Measurements from ENCODE around the gene PPP6R2. TPM values are rescaled to one million over a fixed set of nuclear protein-coding genes. Genes with fewer than 3 reads are reported as not detected.
"Not testable (repeated sequence)": the region's sequence is repeated elsewhere in the genome, so short reads cannot be mapped to it uniquely, and the experiment has no call there.

Gene PPP6R2
- total RNA-seq, 1 experiment from 2014 or later, result 31.4 TPM

DNA sequence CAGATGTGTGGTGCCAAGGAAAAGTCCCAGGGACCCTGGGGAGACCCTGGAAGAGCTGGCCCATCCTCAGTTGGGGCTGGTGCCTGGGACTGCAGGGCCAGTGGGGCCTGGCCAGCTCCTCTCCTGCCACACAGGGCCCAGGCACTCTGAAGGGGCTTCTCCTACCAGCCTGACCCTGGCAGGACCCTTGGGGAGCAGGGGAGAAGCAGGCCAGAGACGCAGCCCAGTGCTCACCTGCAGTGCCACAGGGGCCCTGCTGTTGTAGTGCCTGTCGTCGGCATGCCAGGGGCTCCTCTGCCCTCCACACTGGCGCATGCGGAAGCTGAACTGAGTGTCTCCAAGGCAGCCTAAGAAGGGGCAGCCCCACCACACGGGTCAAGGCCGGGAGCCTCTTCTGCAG is 25.5 kb upstream of the PPP6R2 start:
- no peak for DNase-seq (ENCODE audit: low read depth)

DNA sequence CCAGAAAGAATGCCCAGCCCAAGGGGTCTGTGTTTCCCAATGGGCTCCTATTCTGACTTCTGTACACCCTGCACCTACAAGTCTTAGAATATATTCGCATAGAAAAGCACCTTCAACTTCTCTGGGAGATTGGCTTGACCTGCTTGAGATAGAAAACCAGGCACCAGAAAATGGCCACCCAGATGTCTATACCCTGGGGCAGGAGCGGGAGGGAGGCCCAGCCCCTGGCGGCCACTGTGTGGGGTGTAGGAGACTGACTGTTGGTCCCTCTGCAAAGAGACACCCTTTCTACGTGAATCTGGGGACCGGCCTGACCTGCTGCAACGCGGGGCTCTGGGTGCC is 24.8 kb upstream of the PPP6R2 start:
- DNase-seq (ENCODE audit: low read depth), result no peak

DNA sequence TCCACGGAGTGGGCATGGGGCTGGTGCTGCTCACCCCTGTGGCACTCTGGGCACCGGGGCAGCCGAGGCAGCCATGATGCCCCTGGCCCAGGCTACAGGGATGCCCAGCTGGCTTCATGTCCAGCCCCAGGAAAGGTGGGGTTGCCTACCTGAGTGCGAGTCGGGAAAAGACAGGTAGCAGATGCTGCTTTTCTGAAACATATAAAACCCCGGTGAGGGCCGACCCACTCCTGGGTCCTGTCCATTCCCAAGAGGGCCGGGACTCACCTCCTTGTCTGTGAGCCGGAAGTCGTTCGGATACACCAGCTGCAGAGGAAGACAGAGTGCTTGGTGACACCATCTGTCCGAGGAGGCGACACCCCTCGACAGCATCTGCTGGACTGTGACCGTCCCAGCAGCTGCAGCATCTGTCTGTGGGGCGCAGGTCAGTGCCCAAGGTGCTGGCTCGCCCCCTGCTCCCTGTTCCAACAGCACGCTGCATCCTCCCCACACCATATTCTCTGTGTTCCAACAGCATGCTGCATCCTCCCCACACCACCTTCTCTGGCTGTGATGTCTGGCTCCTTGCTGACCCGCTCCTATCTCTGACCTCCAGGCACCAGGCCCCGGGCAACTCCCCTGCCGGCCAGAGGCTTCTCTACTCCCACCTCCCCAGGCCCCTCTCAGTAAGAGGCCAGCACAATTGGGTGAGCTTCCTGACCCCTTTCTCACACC is 24.3 kb upstream of the PPP6R2 start:
- no peak for DNase-seq (ENCODE audit: low read depth)

DNA sequence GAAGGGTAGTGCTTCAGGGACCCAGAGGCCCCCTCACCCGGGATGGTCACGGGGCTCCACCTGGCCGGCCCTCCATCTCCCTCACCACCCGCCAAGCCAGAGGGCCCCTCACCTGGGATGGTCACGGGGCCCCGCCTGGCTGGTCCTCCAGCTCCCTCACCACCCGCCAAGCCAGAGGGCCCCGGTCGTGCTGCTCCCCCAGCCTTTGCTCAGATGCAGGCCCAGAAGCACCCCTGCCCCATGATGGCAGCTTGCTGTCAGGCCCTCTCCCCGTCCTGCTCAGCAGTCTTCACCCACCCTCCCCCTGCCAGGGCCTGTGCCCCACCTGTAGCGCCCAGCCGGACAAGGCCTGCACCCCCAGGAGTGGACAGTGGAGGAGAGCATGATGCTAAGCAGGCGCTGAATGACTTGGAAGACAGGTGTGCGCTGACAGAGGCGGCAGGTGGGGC is 23.6 kb upstream of the PPP6R2 start:
- DNase-seq (ENCODE audit: low read depth), result no peak

DNA sequence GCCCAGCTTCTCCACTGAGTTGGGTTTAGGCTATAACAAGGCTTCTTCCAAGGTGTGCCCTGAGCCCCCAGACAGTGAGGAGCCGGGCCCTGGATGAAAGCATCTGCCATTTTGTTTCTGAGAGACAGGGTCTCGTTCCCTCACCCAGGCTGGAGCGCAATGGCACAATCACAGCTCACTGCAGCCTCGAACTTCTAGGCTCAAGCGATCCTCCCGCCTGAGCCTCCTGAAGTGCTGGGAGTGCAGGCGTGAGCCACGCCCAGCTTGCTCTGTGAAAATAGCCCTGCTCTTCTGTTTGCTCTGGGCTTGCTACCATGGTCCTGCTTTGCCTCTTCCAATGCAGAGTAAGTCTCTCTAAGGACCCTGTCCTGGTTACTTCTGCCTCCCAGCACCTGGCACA is 23.0 kb upstream of the PPP6R2 start:
- DNase-seq (ENCODE audit: low read depth), result no peak

DNA sequence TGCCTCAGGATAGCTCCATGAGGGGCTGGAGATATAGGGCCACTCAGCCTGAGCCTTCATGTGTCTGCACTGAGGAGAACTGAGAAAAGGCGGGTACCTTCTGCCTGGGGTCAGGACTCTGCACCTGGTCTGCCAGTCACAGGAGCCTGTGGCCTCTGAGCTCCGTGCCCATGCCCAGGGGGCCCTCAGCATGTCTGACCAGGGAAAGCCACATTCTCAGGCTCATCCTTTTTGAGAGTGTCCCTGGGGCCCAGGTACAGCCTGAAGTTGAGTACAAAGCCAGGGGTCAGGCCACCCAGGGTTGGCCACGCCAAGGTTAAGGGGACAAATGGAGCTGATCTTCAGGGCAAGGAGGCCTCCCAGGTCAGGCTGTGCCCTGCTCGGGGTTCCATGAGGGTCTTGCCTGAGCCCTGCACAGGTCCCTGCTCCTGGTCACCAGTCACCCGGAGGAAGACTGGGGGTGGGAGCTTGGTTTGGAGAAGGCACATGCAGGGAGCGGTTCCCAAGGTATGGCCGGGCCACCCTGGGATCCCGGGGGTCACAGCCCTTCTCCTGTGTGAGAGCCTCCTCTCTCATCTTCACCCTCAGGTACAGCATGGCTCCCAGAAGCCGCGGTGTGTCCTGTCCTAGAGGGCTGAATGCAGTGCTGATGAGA is 22.3 kb upstream of the PPP6R2 start:
- DNase-seq (ENCODE audit: low read depth), result no peak

DNA sequence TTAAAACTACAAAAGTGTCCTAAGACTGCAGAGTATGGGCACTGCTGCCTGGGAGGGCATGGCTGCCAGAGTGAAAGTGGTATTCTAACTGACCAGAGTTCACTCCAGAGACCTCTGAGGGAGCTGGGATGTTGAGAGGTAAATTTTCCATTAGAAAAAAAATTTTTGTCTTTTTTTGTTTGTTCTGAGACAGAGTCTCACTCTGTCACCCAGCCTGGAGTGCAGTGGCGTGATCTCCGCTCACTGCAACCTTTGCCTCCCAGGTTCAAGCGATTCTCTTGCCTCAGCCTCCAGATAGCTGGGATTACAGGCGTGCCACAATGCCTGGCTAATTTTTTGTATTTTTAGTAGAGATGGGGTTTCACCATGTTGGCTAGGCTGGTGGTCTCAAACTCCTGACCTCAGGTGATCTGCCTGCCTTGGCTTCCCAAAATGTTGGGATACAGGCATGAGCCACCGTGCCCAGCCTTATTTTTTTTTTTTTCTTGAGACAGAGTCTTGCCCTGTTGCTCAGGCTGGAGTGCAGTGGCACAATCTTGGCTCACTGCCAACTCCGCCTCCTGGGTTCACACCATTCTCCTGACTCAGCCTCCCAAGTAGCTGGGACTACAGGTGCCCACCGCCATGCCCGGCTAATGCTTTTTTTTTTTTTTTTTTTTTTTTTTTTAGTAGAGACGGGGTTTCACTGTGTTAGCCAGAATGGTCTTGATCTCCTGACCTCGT is 20.6 kb upstream of the PPP6R2 start:
- not testable (repeated sequence) for DNase-seq (ENCODE audit: low read depth)

DNA sequence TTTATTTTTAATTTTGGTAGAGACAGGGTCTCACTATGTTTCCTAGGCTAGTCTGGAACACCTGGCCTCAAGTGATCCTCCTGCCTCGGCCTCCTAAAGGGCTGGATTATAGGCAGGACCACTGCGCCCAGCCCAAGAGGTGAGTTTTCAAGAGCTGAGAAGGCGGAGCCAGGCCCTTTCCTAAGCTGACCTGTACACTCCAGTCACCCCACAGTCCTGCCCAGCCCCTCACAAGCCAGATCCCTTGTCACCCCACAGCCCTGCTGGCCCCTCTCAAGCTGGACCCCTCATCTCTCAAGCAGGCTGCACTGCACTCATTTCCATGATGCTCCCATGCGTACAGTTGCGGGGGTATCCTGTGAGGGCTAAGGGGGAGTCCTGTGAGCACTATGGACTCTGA is 19.2 kb upstream of the PPP6R2 start:
- DNase-seq (ENCODE audit: low read depth), result no peak

DNA sequence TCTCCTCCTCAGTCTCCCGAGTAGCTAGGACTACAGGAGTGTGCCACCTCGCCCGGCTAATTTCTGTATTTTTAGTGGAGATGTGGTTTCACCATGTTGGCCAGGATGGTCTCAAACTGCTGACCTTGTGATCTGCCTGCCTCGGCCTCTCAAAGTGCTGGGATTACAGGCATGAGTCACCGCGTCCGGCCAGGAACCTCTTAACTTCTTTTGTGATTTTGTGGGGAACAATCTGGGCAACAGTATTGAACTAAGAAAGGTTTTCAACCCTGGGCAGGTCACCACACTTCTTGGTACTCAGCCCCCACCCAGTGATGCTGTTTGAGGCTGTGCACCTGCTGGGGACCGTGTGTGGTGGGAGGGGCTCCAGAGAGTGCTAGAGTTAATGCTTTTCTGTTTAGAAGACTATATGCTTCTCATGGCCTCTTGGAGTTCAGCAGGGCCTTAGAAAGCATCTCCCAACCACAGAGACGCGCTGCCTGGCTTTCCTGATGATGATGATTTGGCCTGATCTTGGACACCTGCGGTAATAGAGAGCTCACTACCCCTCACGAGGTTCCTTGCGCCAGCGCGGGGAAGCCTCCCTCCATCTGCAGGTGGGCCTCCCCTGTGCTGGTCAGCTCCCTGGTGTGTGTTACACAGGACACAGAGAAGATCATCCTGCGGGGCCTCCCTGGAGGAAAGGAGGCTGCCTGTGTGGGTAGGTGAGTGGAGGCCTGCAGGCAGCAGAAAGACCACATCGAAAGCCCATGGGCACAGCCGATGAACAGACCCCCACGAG is 17.5 kb upstream of the PPP6R2 start:
- DNase-seq (ENCODE audit: low read depth), result no peak

DNA sequence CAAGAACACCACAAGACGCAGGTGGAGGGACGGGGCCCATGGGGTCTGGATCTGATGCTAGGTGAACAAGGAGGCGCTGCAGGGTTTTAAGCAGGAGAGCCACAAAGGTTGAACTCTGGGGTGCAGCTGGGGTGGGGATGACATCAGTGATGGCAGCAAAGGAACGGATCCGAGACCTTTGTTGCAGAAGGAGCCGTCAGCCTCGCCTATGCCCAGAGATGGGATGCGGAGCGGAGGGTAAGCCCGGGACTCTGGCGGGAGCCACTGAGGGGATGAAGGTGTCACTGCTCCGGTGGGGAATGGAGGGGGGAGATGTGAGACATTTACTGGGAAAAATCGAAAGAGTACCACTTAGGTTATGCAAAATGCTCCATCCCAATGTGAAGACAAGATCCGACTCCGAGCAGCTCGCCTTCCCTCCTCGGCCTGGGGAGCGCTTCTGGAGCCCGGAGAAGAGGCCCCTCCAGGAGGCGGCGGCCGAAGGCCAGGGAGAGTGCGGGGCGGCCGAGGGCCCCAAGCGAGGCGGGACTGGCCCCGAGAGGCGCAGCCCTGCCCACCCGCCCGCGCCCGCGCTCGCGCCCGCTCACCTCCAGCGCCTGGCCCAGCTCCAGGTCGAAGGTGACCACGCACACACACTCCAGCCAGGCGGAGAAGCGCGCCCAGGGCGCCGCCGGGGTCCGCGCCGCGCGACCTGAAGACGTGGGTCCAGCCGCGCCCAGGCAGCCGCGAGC is 16.7 kb upstream of the PPP6R2 start:
- DNase-seq (ENCODE audit: low read depth), result no peak

DNA sequence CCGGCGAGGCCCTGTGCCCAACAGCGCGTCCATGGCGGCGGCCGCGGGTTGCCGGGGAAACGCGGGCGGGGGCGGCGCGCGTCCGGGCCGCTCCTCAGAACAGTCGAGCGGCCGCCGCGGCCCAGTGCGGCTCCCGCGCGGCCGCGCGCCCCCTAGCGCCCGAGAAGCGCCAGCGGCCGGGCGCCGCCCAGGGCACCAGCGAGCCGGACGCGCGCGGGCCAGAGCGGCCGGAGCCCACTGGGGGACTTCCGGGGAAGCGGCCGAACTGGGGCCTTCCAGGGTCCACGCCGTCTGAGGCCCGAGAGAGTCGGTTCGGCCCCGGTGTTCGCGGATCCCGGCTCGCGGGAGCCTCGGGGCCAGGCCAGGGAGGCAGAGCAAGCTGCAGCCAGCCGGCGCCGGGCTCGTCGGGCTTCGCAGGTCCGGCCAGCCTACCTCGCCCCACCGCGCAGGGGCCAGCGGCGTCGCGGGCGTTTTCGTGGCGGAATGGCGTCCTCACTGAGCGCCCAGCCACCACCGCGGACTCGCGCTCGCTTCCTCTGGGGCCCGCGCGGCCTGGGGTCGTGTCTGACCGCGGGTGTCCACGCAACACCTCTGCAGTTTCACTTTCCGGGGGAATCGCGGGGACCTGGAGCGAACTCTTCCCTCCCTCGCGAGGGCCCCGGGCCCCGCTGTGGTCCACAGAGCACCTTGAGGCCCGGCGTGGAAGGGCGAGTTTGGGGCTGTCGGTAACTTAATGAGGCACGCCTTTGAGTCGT is 16.0 kb upstream of the PPP6R2 start, which contains the start of gene DENND6B:
Gene DENND6B (minus strand): TSS at position 57 of the 755 bp plus-strand sequence. CDS start 24 bp downstream, at position 33.
- DNase-seq (ENCODE audit: low read depth), result peak; percentile 70

DNA sequence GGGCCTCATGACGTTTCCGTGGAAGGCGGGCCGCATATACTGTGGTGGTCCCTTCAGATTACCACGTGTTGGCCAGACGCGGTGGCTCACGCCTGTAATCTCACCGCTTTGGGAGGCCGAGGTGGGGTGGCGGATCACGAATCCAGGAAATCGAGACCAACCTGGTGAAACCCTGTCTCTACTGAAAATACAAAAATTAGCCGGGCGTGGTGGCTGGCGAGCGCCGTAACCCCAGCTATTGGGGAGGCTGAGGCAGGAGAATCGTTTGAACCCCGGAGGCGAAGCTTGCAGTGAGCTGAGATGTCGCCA is 15.5 kb upstream of the PPP6R2 start:
- DNase-seq (ENCODE audit: low read depth), result no peak

DNA sequence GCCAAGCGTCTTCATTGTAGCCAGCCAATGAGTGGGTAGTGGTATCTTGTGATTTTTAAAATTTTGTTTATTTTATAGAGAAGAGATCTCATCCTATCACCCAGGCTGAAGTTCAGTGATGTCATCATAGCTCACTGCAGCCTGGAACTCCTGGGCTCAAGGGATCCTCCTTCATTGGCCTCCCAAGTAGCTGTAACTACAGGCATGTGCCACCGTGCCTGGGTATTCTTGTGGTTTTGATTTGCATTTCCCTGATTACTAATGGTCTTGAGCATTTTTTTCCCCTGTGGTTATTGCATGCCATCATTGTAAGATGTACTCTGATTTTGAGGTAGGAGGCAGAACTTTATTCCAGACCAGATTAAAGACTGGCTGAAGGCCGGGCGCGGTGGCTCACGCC is 13.9 kb upstream of the PPP6R2 start:
- DNase-seq (ENCODE audit: low read depth), result peak; percentile 87

DNA sequence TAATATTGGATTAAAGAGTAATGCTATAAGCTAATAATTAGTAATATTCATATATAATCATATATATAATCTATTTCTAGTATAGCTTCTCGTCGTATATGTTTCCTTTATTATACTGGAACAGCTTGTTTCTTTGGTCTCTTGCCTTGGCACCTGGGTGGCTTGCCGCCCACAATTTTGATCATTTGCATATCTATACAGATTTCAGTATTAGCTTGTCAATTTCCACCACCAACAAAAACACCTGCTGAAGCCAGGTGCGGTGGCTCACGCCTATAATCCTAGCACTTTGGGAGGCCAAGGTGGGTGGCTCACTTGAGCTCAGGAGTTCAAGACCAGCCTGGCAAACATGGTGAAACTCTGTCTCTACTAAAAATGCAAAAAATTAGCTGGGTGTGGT is 8.7 kb upstream of the PPP6R2 start:
- not testable (repeated sequence) for DNase-seq (ENCODE audit: low read depth)

DNA sequence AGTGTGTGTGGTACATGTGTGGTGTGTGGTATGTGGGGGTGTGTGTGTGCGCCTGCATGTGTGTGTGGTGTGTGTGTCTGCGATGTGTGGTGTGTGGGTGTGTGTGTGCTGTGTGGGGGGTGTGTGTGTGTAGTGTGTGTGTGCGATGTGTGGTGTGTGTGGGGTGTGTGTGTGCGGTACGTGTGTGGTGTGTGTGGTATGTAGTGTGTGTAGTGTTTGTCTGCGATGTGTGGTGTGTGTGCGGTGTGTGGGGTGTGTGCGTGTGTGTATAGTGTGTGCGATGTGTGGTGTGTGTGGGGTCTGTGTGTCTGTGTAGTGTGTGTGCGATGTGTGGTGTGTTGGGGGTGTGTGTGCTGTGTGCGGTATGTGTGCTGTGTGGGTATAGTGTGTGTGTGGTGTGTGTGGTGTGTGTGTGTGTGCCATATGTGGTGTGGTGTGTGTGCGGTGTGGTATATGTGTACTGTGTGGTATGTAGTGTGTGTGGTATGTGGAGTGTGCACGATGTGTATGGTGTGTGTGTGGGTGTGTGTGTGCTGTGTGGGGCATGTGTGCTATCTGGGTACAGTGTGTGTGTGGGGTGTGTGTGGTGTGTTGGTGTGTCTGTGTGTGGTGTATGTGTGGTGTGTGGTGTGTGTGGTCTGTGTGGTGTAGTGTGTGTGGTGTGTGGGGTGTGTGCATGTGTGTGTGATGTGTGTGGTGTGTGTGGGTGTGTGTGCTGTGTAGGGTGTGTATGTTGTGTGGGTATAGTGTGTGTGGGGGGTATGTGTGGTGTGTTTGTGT is 5.7 kb upstream of the PPP6R2 start:
- no peak for DNase-seq (ENCODE audit: low read depth)

DNA sequence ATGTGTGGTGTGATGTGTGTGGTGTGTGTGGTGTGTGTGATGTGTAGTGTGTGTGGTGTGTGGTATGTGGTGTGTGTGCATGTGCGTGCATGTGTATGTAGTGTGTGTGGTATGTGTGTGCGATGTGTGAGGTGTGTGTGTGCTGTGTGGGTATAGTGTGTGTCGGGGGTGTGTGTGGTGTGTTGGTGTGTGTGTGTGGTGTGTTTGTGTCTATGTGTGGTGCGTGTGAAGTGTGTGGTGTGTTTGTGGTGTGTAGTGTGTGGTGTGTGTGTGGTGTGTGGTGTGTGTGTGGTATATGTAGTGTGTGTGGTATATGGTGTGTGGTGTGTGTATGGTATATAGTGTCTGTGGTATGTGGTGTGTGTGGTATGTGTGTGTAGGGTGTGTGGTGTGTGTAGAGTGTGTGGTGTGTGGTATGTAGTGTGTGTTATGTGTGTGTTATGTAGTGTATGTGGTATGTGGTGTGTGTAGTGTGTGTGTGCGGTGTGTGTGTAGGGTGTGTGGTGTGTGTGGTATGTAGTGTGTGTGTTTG is 5.0 kb upstream of the PPP6R2 start:
- no peak for DNase-seq (ENCODE audit: low read depth)

DNA sequence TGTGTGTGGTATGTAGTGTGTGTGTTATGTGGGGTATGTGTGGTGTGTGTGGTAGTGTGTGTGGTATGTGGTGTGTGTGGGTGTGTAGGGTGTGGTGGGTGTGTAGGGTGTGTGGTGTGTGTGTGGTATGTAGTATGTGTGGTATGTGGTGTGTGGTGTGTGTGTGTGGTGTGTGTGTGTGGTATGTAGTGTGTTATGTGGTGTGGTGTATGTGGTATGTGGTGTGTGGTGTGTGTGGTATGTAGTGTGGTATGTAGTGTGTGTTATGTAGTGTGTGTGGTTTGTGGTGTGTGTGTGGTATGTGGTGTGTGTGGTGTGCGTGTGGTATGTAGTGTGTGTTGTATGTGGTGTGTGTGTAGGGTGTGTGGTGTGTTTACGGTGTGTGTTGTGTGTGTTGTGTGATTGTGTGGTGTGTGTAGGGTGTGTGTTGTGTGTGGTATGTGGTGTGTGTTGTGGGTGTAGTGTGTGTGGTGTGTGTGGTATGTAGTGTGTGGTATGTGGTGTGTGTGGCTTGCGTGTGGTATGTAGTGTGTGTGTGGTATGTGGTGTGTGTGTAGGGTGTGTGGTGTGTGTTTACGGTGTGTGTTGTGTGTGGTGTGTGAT is 4.2 kb upstream of the PPP6R2 start:
- no peak for DNase-seq (ENCODE audit: low read depth)

DNA sequence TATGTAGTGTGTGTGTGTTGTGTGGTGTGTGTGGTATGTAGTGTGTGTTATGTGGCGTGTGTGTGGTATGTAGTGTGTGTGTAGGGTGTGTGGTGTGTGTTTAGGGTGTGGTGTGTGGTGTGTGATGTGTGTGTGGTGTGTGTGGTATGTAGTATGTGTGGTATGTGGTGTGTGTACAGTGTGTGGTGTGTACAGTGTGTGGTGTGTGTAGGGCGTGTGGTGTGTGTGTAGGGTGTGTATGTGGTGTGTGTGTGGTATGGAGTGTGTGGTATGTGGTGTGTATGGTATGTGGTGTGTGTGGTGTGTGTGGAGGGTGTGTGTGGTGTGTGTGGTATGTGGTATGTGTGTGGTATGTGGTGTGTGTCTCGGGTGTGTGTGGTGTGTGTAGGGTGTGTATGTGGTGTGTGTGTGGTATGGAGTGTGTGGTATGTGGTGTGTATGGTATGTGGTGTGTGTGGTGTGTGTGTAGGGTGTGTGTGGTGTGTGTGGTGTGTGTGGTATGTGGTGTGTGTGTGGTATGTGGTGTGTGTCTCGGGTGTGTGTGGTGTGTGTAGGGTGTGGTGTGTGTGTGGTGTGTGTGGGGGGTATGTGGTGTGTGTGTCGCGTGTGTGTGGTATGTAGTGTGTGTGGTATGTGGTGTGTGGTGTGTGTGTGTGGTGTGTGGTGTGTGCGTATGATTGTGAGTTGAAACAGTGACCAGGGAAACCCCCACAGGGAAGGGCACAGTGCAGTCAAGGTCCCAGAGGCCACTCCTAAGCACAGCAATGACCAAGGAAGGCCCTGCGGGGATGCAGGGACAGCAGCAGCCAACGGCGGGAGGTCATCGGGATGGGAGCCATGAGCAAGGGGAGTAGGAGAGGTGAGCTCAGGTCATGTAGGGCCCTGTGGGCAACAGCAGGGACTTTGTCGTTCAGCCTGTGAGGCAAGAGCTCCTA is 2.9 kb upstream of the PPP6R2 start:
- DNase-seq (ENCODE audit: low read depth), result no peak

Measured in M059J (cell line).